CD4-positive, alpha-beta T cell treated with Interleukin-6 at 100 ng/mL for 8 hours (primary cell): ENCODE data around the gene LRP8.
"Not testable (repeated sequence)": the region's sequence is repeated elsewhere in the genome, so short reads cannot be mapped to it uniquely, and the experiment has no call there.

Source experiments
- DNase-seq: peaks from one replicate; pipeline ENCODE4 v3.0.0-alpha.2; 2020; ENCODE audit warnings: mixed read lengths, low spot score

Gene LRP8

GRCh38 chr1:53210954-53211353, 116.9 kb downstream of the LRP8 start:
- DNase-seq = no peak

DNA sequence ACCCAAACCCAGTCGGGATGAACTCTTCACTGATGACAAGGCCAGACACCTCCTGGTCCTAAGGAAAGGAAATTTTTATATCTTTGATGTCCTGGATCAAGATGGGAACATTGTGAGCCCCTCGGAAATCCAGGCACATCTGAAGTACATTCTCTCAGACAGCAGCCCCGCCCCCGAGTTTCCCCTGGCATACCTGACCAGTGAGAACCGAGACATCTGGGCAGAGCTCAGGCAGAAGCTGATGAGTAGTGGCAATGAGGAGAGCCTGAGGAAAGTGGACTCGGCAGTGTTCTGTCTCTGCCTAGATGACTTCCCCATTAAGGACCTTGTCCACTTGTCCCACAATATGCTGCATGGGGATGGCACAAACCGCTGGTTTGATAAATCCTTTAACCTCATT, 117.5 kb downstream of the LRP8 start:
- no peak for DNase-seq

GRCh38 chr1:53207726-53208125, 120.1 kb downstream of the LRP8 start:
- no peak for DNase-seq

DNA sequence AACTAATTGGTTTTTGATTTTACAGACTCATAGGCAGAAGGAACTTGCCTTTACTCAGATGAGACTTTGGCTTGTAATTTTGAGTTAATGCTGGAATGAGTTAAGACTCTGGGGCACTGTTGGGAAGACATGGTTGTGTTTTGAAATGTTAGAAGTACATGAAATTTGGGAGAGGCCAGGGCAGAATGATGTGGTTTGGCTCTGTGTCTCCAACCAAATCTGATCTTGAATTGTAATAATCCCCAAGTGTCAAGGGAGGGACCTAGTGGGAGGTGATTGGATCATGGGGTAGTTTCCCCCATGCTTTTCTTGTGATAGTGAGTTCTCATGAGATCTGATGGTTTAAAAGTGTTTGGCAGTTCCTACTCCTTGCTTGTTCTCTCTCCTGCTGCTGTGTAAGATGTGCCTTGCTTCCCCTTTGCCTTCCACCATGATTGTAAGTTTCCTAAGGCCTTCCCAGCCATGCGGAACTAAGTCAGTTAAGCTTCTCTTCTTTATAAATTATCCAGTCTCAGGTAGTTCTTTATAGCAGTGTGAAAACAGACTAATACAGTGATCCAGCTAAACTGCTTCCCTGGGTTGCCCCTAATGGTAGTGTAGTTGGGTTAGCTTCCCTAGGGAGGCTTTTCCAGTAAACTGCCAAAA, 121.0 kb downstream of the LRP8 start:
- no peak for DNase-seq

- not testable (repeated sequence) for DNase-seq
Observed at GRCh38 chr1:53206083-53206685, 121.7 kb downstream of the LRP8 start.

- not testable (repeated sequence) for DNase-seq
Observed at GRCh38 chr1:53205496-53205895, 122.4 kb downstream of the LRP8 start.

DNA sequence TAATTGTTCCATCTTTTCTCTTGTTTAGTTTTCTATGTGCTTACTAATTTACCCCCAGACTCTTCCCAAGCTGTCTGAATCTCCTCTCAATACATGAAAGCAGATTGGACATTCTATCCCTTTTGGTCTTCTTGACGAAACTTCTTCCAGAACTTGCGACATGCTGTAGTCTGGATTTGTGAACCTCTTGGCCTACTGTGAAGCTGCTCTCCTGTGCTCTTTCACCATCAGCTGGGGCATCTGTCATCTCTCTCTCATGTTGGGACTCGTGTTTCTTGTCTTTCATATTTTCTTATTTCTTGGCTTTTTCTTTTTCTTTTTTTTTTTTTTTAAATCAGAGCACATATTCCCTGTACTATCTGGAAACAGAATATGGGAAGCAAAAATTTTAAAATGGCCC, 124.4 kb downstream of the LRP8 start:
- DNase-seq = no peak

GRCh38 chr1:53198241-53198651, 129.6 kb downstream of the LRP8 start:
- no peak for DNase-seq

- DNase-seq = no peak
Observed at GRCh38 chr1:53197291-53198200, 130.3 kb downstream of the LRP8 start.

DNA sequence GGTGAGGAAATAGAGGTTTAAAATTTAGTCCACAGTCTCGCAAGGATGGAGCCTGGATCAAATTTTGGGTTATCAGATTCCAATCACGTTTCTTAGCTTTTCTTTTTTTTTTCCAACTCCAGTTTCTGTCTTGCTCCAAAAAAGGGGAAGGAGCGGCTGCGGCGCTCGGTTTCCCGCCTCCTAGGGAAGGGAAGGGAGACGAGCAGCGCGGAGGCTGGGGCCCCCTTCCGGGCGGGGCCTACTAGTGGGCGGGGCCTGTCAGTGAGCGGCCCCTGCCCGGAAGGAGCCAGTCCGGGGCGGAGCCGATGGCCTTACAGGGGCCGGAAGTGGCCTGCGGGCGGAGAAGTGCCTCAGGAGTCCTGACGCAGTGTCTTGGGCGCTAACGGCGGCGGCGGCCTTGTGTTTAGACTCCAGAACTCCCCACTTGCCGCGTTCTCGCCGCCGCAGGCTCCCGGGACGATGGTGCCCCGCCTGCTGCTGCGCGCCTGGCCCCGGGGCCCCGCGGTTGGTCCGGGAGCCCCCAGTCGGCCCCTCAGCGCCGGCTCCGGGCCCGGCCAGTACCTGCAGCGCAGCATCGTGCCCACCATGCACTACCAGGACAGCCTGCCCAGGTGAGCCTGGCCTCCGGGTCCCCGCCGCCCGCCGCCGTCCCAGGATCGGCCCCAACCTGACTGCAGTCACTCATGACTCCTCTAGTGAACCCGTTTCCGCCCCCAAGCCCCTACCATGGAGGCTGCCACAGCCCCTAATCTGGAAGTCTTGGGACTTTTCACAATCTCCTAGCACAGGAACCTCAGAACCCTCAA, 131.2 kb downstream of the LRP8 start, which contains the start of gene CPT2:
TSS of gene CPT2 (plus strand) at position 340 of the 806 bp plus-strand sequence. CDS start at position 460, 120 bp downstream.
- DNase-seq = peak; percentile 93

DNA sequence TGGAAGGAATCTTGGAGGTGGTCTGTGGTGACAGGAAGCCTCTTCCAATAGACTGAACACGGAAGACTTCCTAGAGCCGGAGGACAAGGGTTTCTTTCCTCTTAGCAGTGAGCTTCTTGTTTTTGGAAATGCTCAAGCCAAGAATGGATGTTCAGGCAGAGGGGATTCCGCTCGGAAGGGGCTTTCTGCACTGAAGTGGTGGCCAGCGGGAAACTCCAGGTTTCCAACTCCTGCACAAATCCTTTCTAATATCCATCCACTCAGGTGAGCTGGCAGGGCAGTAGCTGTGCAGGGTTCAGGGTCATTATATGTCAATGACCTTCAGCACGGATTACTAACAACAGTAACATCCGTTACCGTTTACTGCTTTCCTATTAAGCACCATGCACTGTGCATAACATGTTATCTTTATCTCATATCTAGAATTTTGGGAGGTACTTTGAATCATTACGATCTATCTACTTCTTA, 131.8 kb downstream of the LRP8 start:
- no peak for DNase-seq

GRCh38 chr1:53195246-53196016, 132.4 kb downstream of the LRP8 start:
- DNase-seq = no peak
